HCT116 (cell line): ENCODE measurements around the gene RGS2. TPM values are rescaled to one million over a fixed set of nuclear protein-coding genes. Genes with fewer than 3 reads are reported as not detected.

Source experiments
- ATAC-seq: fragments of 200-7000 bp; cut with Tn5 transposase; 2 replicates; pipeline ENCODE4 v1.9.1; 2020; ENCODE audit warnings: mild to moderate bottlenecking, moderate library complexity
- BruUV-seq: library from RNA; stranded (reverse); fragments of 400-500 nt; replicated peaks from 2 replicates; lab custom pipeline; 2021; lab: Mats Ljungman, UMichigan
- CTCF ChIA-PET: fragments of 300-600 bp; sonication (Branson Sonifier 250); formaldehyde crosslinking; loops from one replicate; lab custom pipeline; 2021; ENCODE audit warnings: antibody characterized with exemption; lab: Charles Lee
- POLR2A ChIA-PET: fragments of 300-600, 350-600 bp; sonication (Branson Sonifier 250); formaldehyde crosslinking; loops from one replicate; lab custom pipeline; 2021; ENCODE audit warnings: antibody characterized with exemption; lab: Charles Lee
- RAD21 ChIA-PET, 2 experiments: fragments of 300-600 bp; sonication (Branson Sonifier 250); formaldehyde crosslinking; loops; one replicate each; lab custom pipeline; 2023; ENCODE audit warnings: low total read pairs in 2 of 2; ENCODE audit not compliant: uncharacterized antibody in 2 of 2, unreplicated experiment in 2 of 2, low non-redundant PET in 1 of 2; lab: Charles Lee
- DNase-seq: peaks from one replicate; pipeline ENCODE4 v3.0.0-alpha.2; 2010; ENCODE audit warnings: low read depth, low spot score
- H2AFZ ChIP-seq: fragments of 200-600 bp; shearing (Covaris generic), sonication (generic); 2 replicates; pipeline ENCODE4 v1.6.1; 2017; ENCODE audit warnings: low read depth, mixed run types, mixed read lengths, antibody characterized with exemption, low read length; ENCODE audit not compliant: poor library complexity, severe bottlenecking
- H3K27ac ChIP-seq: 2 replicates; pipeline ENCODE4 v1.5.1; 2012; ENCODE audit warnings: low read depth, low read length
- H3K27me3 ChIP-seq: fragments of 200-600 bp; sonication (generic); 2 replicates; pipeline ENCODE4 v1.6.1; 2016; ENCODE audit warnings: mixed run types, low read length, mixed read lengths; ENCODE audit not compliant: insufficient read depth
- H3K36me3 ChIP-seq, 2 experiments: fragments of 200-500 bp in 1 of 2; fragments of 200-600 bp in 1 of 2; sonication (Bioruptor generic) in 1 of 2; sonication (generic) in 1 of 2; 2 replicates each; pipeline versions ENCODE4 v1.5.1 to v1.6.1; 2014 to 2016; ENCODE audit warnings: low read length in 2 of 2, inconsistent platforms in 1 of 2, mixed read lengths in 1 of 2, mixed run types in 1 of 2; ENCODE audit not compliant: insufficient read depth in 2 of 2, control insufficient read depth in 1 of 2
- H3K4me1 ChIP-seq, 2 experiments: fragments of 200-600 bp in 1 of 2; sonication (generic) in 1 of 2; 2 replicates each; pipeline versions ENCODE4 v1.5.1 to v1.6.1; 2012 to 2017; ENCODE audit warnings: low read length in 2 of 2, inconsistent platforms in 1 of 2, mild to moderate bottlenecking in 1 of 2, mixed read lengths in 1 of 2, mixed run types in 1 of 2, moderate library complexity in 1 of 2; ENCODE audit not compliant: insufficient read depth in 2 of 2, control insufficient read depth in 1 of 2
- H3K4me2 ChIP-seq: fragments of 200-600 bp; sonication (generic); 2 replicates; pipeline ENCODE4 v1.6.1; 2017; ENCODE audit warnings: mixed run types, low read length, mixed read lengths
- H3K4me3 ChIP-seq, 2 experiments: fragments of 200-600 bp in 1 of 2; sonication (generic) in 1 of 2; replicated peaks in 1 of 2; 2 replicates each; pipeline ENCODE4 v1.5.1; 2011 to 2016; ENCODE audit warnings: low read length in 2 of 2, control low read depth in 1 of 2, low read depth in 1 of 2, mild to moderate bottlenecking in 1 of 2, mixed read lengths in 1 of 2, mixed run types in 1 of 2
- H3K79me2 ChIP-seq: fragments of 200-600 bp; sonication (generic); 2 replicates; pipeline ENCODE4 v1.6.1; 2017; ENCODE audit warnings: mild to moderate bottlenecking, mixed run types, low read length, moderate library complexity, mixed read lengths; ENCODE audit not compliant: insufficient read depth
- H3K9ac ChIP-seq: fragments of 200-600 bp; sonication (generic); 2 replicates; pipeline ENCODE4 v1.6.1; 2016; ENCODE audit warnings: low read length, mixed read lengths
- H3K9me2 ChIP-seq: fragments of 200-600 bp; sonication (generic), shearing (Covaris generic); 2 replicates; pipeline ENCODE4 v1.6.1; 2017; ENCODE audit warnings: mixed run types, mild to moderate bottlenecking, moderate library complexity; ENCODE audit not compliant: insufficient read depth
- H3K9me3 ChIP-seq, 2 experiments: fragments of 200-500 bp in 1 of 2; fragments of 200-600 bp in 1 of 2; sonication (Bioruptor generic) in 1 of 2; sonication (generic) in 1 of 2; 2 replicates each; pipeline ENCODE4 v1.6.1; 2014 to 2017; ENCODE audit warnings: low read length in 2 of 2, mixed read lengths in 2 of 2, inconsistent platforms in 1 of 2, low read depth in 1 of 2, mild to moderate bottlenecking in 1 of 2, mixed run types in 1 of 2, moderate library complexity in 1 of 2; ENCODE audit not compliant: control insufficient read depth in 1 of 2, insufficient read depth in 1 of 2
- H4K20me1 ChIP-seq: fragments of 200-600 bp; sonication (generic), shearing (Covaris generic); 2 replicates; pipeline ENCODE4 v1.6.1; 2017; ENCODE audit warnings: mixed run types, mild to moderate bottlenecking, moderate library complexity; ENCODE audit not compliant: insufficient read depth
- ATF3 ChIP-seq: IDR thresholded peaks from 2 replicates; pipeline ENCODE4 v1.6.1; 2012
- CBX3 ChIP-seq: IDR thresholded peaks from 2 replicates; pipeline ENCODE4 v1.6.1; 2012; ENCODE audit warnings: low read depth
- CEBPB ChIP-seq: IDR thresholded peaks from 2 replicates; pipeline ENCODE4 v1.6.1; 2012; ENCODE audit warnings: low read depth
- CTCF ChIP-seq, 3 experiments: fragments of 200-600 bp in 1 of 3; sonication (generic) in 1 of 3; IDR thresholded peaks in 2 of 3; conservative IDR thresholded peaks in 1 of 3; 2 replicates each; pipeline ENCODE4 v1.5.1; 2012 to 2017; ENCODE audit warnings: low read depth in 2 of 3, low read length in 2 of 3, antibody characterized with exemption in 1 of 3, borderline replicate concordance in 1 of 3, control low read depth in 1 of 3, mild to moderate bottlenecking in 1 of 3, mixed read lengths in 1 of 3, mixed run types in 1 of 3, moderate library complexity in 1 of 3; ENCODE audit not compliant: insufficient read depth in 1 of 3
- ELF1 ChIP-seq: IDR thresholded peaks from 2 replicates; pipeline ENCODE4 v1.6.1; 2012; ENCODE audit warnings: low read depth, borderline replicate concordance
- EZH2 ChIP-seq: fragments of 200-600 bp; sonication (generic); IDR thresholded peaks from 2 replicates; pipeline ENCODE4 v1.6.1; 2017; ENCODE audit warnings: antibody characterized with exemption, mixed run types
- FOSL1 ChIP-seq: IDR thresholded peaks from 2 replicates; pipeline ENCODE4 v1.6.1; 2012; ENCODE audit warnings: low read depth
- JUND ChIP-seq: IDR thresholded peaks from 2 replicates; pipeline ENCODE4 v1.6.1; 2012
- RAD21 ChIP-seq: IDR thresholded peaks from 2 replicates; pipeline ENCODE4 v1.6.1; 2012; ENCODE audit warnings: low read depth, mild to moderate bottlenecking
- REST ChIP-seq: IDR thresholded peaks from 2 replicates; pipeline ENCODE4 v1.6.1; 2012; ENCODE audit warnings: low read depth
- SIN3A ChIP-seq: IDR thresholded peaks from 2 replicates; pipeline ENCODE4 v1.6.1; 2012; ENCODE audit warnings: low read depth
- SP1 ChIP-seq: IDR thresholded peaks from 2 replicates; pipeline ENCODE4 v1.6.1; 2012; ENCODE audit warnings: low read depth
- SRF ChIP-seq: IDR thresholded peaks from 2 replicates; pipeline ENCODE4 v1.6.1; 2012; ENCODE audit warnings: low read depth
- TCF7L2 ChIP-seq: IDR thresholded peaks from 2 replicates; pipeline ENCODE4 v1.7.0; 2011; ENCODE audit warnings: borderline replicate concordance, inconsistent platforms; ENCODE audit not compliant: insufficient read depth, insufficient read length; ENCODE audit errors: extremely low read depth
- ZNF274 ChIP-seq: fragments of 200-500 bp; sonication (Bioruptor generic); IDR thresholded peaks from 2 replicates; pipeline ENCODE4 v1.6.1; 2014; ENCODE audit warnings: mild to moderate bottlenecking, low read depth, low read length, inconsistent platforms
- intact Hi-C: fragments of 100-400 bp; cut with micrococcal nuclease; formaldehyde crosslinking; loops from 2 replicates; pipeline ENCODE4 v1.10.0; 2022
- total RNA-seq: library from RNA; stranded (reverse); gene quantifications from one replicate; pipeline ENCODE4 v1.2.1, GENCODE V29; 2021; ENCODE audit not compliant: unreplicated experiment

The RGS2 gene
- total RNA-seq, 1 experiment from 2014 or later, result 21.1 TPM

- no peaks in the 10 kb centered on the region for H3K9me2 ChIP-seq
- ATAC-seq, result no peak
- no peak overlapping the region for H3K4me3 ChIP-seq
- H3K36me3 ChIP-seq, result no peaks in the 10 kb centered on the region
- RAD21 ChIA-PET, result no interaction called here
- no TSS peak for BruUV-seq
- no peaks in the 10 kb centered on the region for H3K27me3 ChIP-seq
- TF ChIP-seq CBX3, result no peak
- TF ChIP-seq SP1, result no peak
- no peak for TF ChIP-seq TCF7L2
- TF ChIP-seq ATF3, result no peak
- TF ChIP-seq SIN3A, result no peak
- TF ChIP-seq ZNF274, result no peak
- no peak for TF ChIP-seq FOSL1
- no peak for TF ChIP-seq EZH2
- no peak for TF ChIP-seq JUND
- TF ChIP-seq SRF, result no peak
- no peak for TF ChIP-seq CEBPB
- no peak for TF ChIP-seq RAD21
- H3K4me1 ChIP-seq, result no peaks in the 10 kb centered on the region
- no peak overlapping the region for H3K9ac ChIP-seq
- no peaks in the 10 kb centered on the region for H4K20me1 ChIP-seq
- POLR2A ChIA-PET, result interaction anchor here (0.9 kb wide), 1 partner anchor 10 kb away, joined by 3 read pairs; no protein-coding TSS in a partner anchor
- no peak overlapping the region for H3K27ac ChIP-seq
- no peaks in the 10 kb centered on the region for H3K79me2 ChIP-seq
- no peak for DNase-seq
- H3K4me2 ChIP-seq, result no peak overlapping the region
- H2AFZ ChIP-seq, result no peak overlapping the region
- intact Hi-C loops, result no loop called here
- no peaks in the 10 kb centered on the region for H3K9me3 ChIP-seq
- CTCF ChIA-PET, result no interaction called here
Observed at GRCh38 chr1:192817246-192817645, 8.4 kb downstream of the RGS2 start.

DNA sequence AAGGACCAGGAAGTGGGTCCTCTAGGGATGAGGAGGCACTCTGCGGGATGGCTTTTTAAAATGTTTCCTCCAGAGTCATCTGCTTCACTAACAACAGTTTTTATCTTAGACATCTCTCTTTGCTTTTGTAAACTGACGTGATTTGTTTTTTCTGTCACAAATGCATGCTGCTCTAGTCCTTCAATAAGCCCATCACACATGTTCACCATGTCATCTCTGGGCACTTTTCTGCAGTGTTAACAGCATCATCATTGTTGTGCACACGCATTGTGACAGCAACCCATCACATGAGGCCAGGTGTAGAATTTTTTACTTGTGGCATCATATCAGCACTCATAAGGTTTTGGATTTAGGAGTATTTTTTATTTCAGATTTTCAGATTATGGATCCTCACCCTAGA lies 12.5 kb downstream of the RGS2 start:
- CTCF ChIA-PET, result no interaction called here
- Histone ChIP-seq H3K27me3 (no peaks in the 10 kb centered on the region), H3K4me2 (no peak overlapping the region), H3K4me1 (peaks cover 0 to 5% of the 10 kb centered on the region in 2 experiments; a peak in 2 of 4 replicates), H3K9me2 (no peaks in the 10 kb centered on the region; the same call in 1 of the 2 replicates), H3K79me2 (no peaks in the 10 kb centered on the region), H2AFZ (no peak overlapping the region), H3K4me3 (no peak overlapping the region), H3K27ac (no peak overlapping the region), H3K9me3 (no peaks in the 10 kb centered on the region), H3K36me3 (no peaks in the 10 kb centered on the region), H4K20me1 (no peaks in the 10 kb centered on the region), H3K9ac (no peak overlapping the region)
- RAD21 ChIA-PET, result no interaction called here
- intact Hi-C loops, result no loop called here
- POLR2A ChIA-PET, result interaction anchor here (1.6 kb wide), 1 partner anchor 11 kb away, joined by 6 read pairs; no protein-coding TSS in a partner anchor
- no TSS peak for BruUV-seq
- ATAC-seq (no peak), DNase-seq (no peak)
- TF ChIP-seq ZNF274 (no peak), ATF3 (no peak), EZH2 (no peak), JUND (no peak), REST (no peak), CTCF (IDR thresholded peaks at IDR 0.05 in 2 of 3, conservative IDR thresholded peaks at IDR 0.05 in 1 of 3; ENCODE audit: borderline replicate concordance in 1 of 3, insufficient read depth in 1 of 3, low read depth in 2 of 3, low read length in 2 of 3) (no peak), ELF1 (no peak), FOSL1 (no peak), SRF (no peak), TCF7L2 (no peak), CBX3 (no peak), RAD21 (no peak)
